HCT116 (cell line): ENCODE measurements around the gene HTR7. TPM values are rescaled to one million over a fixed set of nuclear protein-coding genes. Genes with fewer than 3 reads are reported as not detected.

Experiments
- ATAC-seq: fragments of 200-7000 bp; cut with Tn5 transposase; 2 replicates; pipeline ENCODE4 v1.9.1; 2020; ENCODE audit warnings: mild to moderate bottlenecking, moderate library complexity
- BruUV-seq: library from RNA; stranded (reverse); fragments of 400-500 nt; replicated peaks from 2 replicates; lab custom pipeline; 2021; lab: Mats Ljungman, UMichigan
- CTCF ChIA-PET: fragments of 300-600 bp; sonication (Branson Sonifier 250); formaldehyde crosslinking; loops from one replicate; lab custom pipeline; 2021; ENCODE audit warnings: antibody characterized with exemption; lab: Charles Lee
- POLR2A ChIA-PET: fragments of 300-600, 350-600 bp; sonication (Branson Sonifier 250); formaldehyde crosslinking; loops from one replicate; lab custom pipeline; 2021; ENCODE audit warnings: antibody characterized with exemption; lab: Charles Lee
- RAD21 ChIA-PET, 2 experiments: fragments of 300-600 bp; sonication (Branson Sonifier 250); formaldehyde crosslinking; loops; one replicate each; lab custom pipeline; 2023; ENCODE audit warnings: low total read pairs in 2 of 2; ENCODE audit not compliant: uncharacterized antibody in 2 of 2, unreplicated experiment in 2 of 2, low non-redundant PET in 1 of 2; lab: Charles Lee
- DNase-seq: peaks from one replicate; pipeline ENCODE4 v3.0.0-alpha.2; 2010; ENCODE audit warnings: low read depth, low spot score
- H2AFZ ChIP-seq: fragments of 200-600 bp; shearing (Covaris generic), sonication (generic); 2 replicates; pipeline ENCODE4 v1.6.1; 2017; ENCODE audit warnings: low read depth, mixed run types, mixed read lengths, antibody characterized with exemption, low read length; ENCODE audit not compliant: poor library complexity, severe bottlenecking
- H3K27ac ChIP-seq: 2 replicates; pipeline ENCODE4 v1.5.1; 2012; ENCODE audit warnings: low read depth, low read length
- H3K27me3 ChIP-seq: fragments of 200-600 bp; sonication (generic); 2 replicates; pipeline ENCODE4 v1.6.1; 2016; ENCODE audit warnings: mixed run types, low read length, mixed read lengths; ENCODE audit not compliant: insufficient read depth
- H3K36me3 ChIP-seq, 2 experiments: fragments of 200-500 bp in 1 of 2; fragments of 200-600 bp in 1 of 2; sonication (Bioruptor generic) in 1 of 2; sonication (generic) in 1 of 2; 2 replicates each; pipeline versions ENCODE4 v1.5.1 to v1.6.1; 2014 to 2016; ENCODE audit warnings: low read length in 2 of 2, inconsistent platforms in 1 of 2, mixed read lengths in 1 of 2, mixed run types in 1 of 2; ENCODE audit not compliant: insufficient read depth in 2 of 2, control insufficient read depth in 1 of 2
- H3K4me1 ChIP-seq, 2 experiments: fragments of 200-600 bp in 1 of 2; sonication (generic) in 1 of 2; 2 replicates each; pipeline versions ENCODE4 v1.5.1 to v1.6.1; 2012 to 2017; ENCODE audit warnings: low read length in 2 of 2, inconsistent platforms in 1 of 2, mild to moderate bottlenecking in 1 of 2, mixed read lengths in 1 of 2, mixed run types in 1 of 2, moderate library complexity in 1 of 2; ENCODE audit not compliant: insufficient read depth in 2 of 2, control insufficient read depth in 1 of 2
- H3K4me2 ChIP-seq: fragments of 200-600 bp; sonication (generic); 2 replicates; pipeline ENCODE4 v1.6.1; 2017; ENCODE audit warnings: mixed run types, low read length, mixed read lengths
- H3K4me3 ChIP-seq, 2 experiments: fragments of 200-600 bp in 1 of 2; sonication (generic) in 1 of 2; replicated peaks in 1 of 2; 2 replicates each; pipeline ENCODE4 v1.5.1; 2011 to 2016; ENCODE audit warnings: low read length in 2 of 2, control low read depth in 1 of 2, low read depth in 1 of 2, mild to moderate bottlenecking in 1 of 2, mixed read lengths in 1 of 2, mixed run types in 1 of 2
- H3K79me2 ChIP-seq: fragments of 200-600 bp; sonication (generic); 2 replicates; pipeline ENCODE4 v1.6.1; 2017; ENCODE audit warnings: mild to moderate bottlenecking, mixed run types, low read length, moderate library complexity, mixed read lengths; ENCODE audit not compliant: insufficient read depth
- H3K9ac ChIP-seq: fragments of 200-600 bp; sonication (generic); 2 replicates; pipeline ENCODE4 v1.6.1; 2016; ENCODE audit warnings: low read length, mixed read lengths
- H3K9me2 ChIP-seq: fragments of 200-600 bp; sonication (generic), shearing (Covaris generic); 2 replicates; pipeline ENCODE4 v1.6.1; 2017; ENCODE audit warnings: mixed run types, mild to moderate bottlenecking, moderate library complexity; ENCODE audit not compliant: insufficient read depth
- H3K9me3 ChIP-seq, 2 experiments: fragments of 200-500 bp in 1 of 2; fragments of 200-600 bp in 1 of 2; sonication (Bioruptor generic) in 1 of 2; sonication (generic) in 1 of 2; 2 replicates each; pipeline ENCODE4 v1.6.1; 2014 to 2017; ENCODE audit warnings: low read length in 2 of 2, mixed read lengths in 2 of 2, inconsistent platforms in 1 of 2, low read depth in 1 of 2, mild to moderate bottlenecking in 1 of 2, mixed run types in 1 of 2, moderate library complexity in 1 of 2; ENCODE audit not compliant: control insufficient read depth in 1 of 2, insufficient read depth in 1 of 2
- H4K20me1 ChIP-seq: fragments of 200-600 bp; sonication (generic), shearing (Covaris generic); 2 replicates; pipeline ENCODE4 v1.6.1; 2017; ENCODE audit warnings: mixed run types, mild to moderate bottlenecking, moderate library complexity; ENCODE audit not compliant: insufficient read depth
- CBX3 ChIP-seq: IDR thresholded peaks from 2 replicates; pipeline ENCODE4 v1.6.1; 2012; ENCODE audit warnings: low read depth
- CEBPB ChIP-seq: IDR thresholded peaks from 2 replicates; pipeline ENCODE4 v1.6.1; 2012; ENCODE audit warnings: low read depth
- EGR1 ChIP-seq: IDR thresholded peaks from 2 replicates; pipeline ENCODE4 v1.6.1; 2012; ENCODE audit warnings: low read depth
- ELF1 ChIP-seq: IDR thresholded peaks from 2 replicates; pipeline ENCODE4 v1.6.1; 2012; ENCODE audit warnings: low read depth, borderline replicate concordance
- EZH2phosphoT487 ChIP-seq: fragments of 200-600 bp; IDR thresholded peaks from 2 replicates; pipeline ENCODE4 v1.6.1; 2018; ENCODE audit warnings: antibody characterized with exemption, borderline replicate concordance
- FOSL1 ChIP-seq: IDR thresholded peaks from 2 replicates; pipeline ENCODE4 v1.6.1; 2012; ENCODE audit warnings: low read depth
- POLR2A ChIP-seq: IDR thresholded peaks from 2 replicates; pipeline ENCODE4 v1.7.0; 2011; ENCODE audit warnings: borderline replicate concordance; ENCODE audit not compliant: insufficient read depth, insufficient read length; ENCODE audit errors: extremely low read depth
- POLR2AphosphoS5 ChIP-seq: IDR thresholded peaks from 2 replicates; pipeline ENCODE4 v1.6.1; 2011; ENCODE audit warnings: mild to moderate bottlenecking, low read depth, low read length, moderate library complexity
- RAD21 ChIP-seq: IDR thresholded peaks from 2 replicates; pipeline ENCODE4 v1.6.1; 2012; ENCODE audit warnings: low read depth, mild to moderate bottlenecking
- SIN3A ChIP-seq: IDR thresholded peaks from 2 replicates; pipeline ENCODE4 v1.6.1; 2012; ENCODE audit warnings: low read depth
- SP1 ChIP-seq: IDR thresholded peaks from 2 replicates; pipeline ENCODE4 v1.6.1; 2012; ENCODE audit warnings: low read depth
- TCF7L2 ChIP-seq: IDR thresholded peaks from 2 replicates; pipeline ENCODE4 v1.7.0; 2011; ENCODE audit warnings: borderline replicate concordance, inconsistent platforms; ENCODE audit not compliant: insufficient read depth, insufficient read length; ENCODE audit errors: extremely low read depth
- YY1 ChIP-seq: IDR thresholded peaks from 2 replicates; pipeline ENCODE4 v1.6.1; 2011; ENCODE audit warnings: low read length, low read depth, moderate library complexity, mild to moderate bottlenecking; ENCODE audit not compliant: insufficient replicate concordance; ENCODE audit errors: extremely low read depth
- ZFX ChIP-seq: fragments of 450-650 bp; IDR thresholded peaks from 2 replicates; pipeline ENCODE4 v1.6.1; 2017
- ZNF274 ChIP-seq: fragments of 200-500 bp; sonication (Bioruptor generic); IDR thresholded peaks from 2 replicates; pipeline ENCODE4 v1.6.1; 2014; ENCODE audit warnings: mild to moderate bottlenecking, low read depth, low read length, inconsistent platforms
- intact Hi-C: fragments of 100-400 bp; cut with micrococcal nuclease; formaldehyde crosslinking; loops from 2 replicates; pipeline ENCODE4 v1.10.0; 2022
- total RNA-seq: library from RNA; stranded (reverse); gene quantifications from one replicate; pipeline ENCODE4 v1.2.1, GENCODE V29; 2021; ENCODE audit not compliant: unreplicated experiment
- TF ChIP-seq, protein P1 (sequence below): IDR thresholded peaks from 2 replicates; pipeline ENCODE4 v1.6.1; 2012
- TF ChIP-seq, protein P2 (sequence below): IDR thresholded peaks from 2 replicates; pipeline ENCODE4 v1.6.1; 2012
- TF ChIP-seq, protein P3 (sequence below), 3 experiments: fragments of 200-600 bp in 1 of 3; sonication (generic) in 1 of 3; IDR thresholded peaks in 2 of 3; conservative IDR thresholded peaks in 1 of 3; 2 replicates each; pipeline ENCODE4 v1.5.1; 2012 to 2017; ENCODE audit warnings: low read depth in 2 of 3, low read length in 2 of 3, antibody characterized with exemption in 1 of 3, borderline replicate concordance in 1 of 3, control low read depth in 1 of 3, mild to moderate bottlenecking in 1 of 3, mixed read lengths in 1 of 3, mixed run types in 1 of 3, moderate library complexity in 1 of 3; ENCODE audit not compliant: insufficient read depth in 1 of 3
- TF ChIP-seq, protein P4 (sequence below): IDR thresholded peaks from 2 replicates; pipeline ENCODE4 v1.6.1; 2011; ENCODE audit warnings: mild to moderate bottlenecking, low read length, moderate library complexity; ENCODE audit not compliant: insufficient replicate concordance; ENCODE audit errors: extremely low read depth

HTR7 gene
- total RNA-seq, 1 experiment from 2014 or later: 32.2 TPM

DNA sequence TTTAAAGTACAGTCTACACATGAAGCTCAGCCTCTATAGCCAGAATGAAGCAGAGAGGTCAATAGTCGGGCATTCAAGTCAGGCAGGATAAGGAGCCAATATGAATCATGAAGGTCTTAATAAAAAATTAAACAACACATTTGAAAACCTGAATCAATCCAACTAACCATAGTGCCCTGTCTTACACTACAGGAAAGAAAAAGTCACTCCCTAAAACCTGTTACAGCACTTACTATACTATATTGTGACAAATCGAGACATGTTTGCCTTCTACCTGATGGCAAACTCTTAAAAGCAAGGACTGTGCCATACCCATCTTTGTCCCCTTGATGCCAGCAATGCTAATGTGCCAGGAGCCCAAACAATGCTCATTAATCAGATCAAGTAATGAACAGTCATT, 117.6 kb downstream of the HTR7 start (continued):
- no peak for TF ChIP-seq TCF7L2
- TF ChIP-seq, protein P1, sequence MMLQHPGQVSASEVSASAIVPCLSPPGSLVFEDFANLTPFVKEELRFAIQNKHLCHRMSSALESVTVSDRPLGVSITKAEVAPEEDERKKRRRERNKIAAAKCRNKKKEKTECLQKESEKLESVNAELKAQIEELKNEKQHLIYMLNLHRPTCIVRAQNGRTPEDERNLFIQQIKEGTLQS: no peak

DNA sequence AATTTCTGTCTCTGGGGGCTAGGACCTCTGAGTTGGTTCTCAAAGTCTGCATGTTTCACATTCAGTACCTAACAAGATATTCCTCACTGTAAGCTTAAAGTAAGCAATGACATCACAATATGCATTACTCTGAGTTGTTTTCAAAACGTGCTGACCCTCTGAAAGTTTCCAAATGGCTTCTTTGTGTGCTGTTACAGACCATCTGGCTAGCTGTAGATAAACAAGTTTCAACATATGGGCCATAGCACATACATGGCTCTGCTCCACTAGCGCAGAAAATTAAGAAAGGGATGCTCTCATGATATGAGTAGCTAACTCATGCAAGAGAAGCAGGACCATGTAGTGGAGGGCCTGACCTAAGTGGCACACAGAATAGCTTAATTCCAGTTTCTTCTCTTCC, 119.0 kb downstream of the HTR7 start:
- Histone ChIP-seq H3K4me1 (peaks cover 5 to 18% of the 10 kb centered on the region in 2 experiments; a peak in 2 of 4 replicates), H4K20me1 (no peaks in the 10 kb centered on the region), H3K4me3 (no peak overlapping the region), H3K9ac (no peak overlapping the region), H3K9me2 (no peaks in the 10 kb centered on the region), H3K27me3 (no peaks in the 10 kb centered on the region), H3K36me3 (peaks cover 2 to 5% of the 10 kb centered on the region in 2 experiments; a peak in 1 of 4 replicates), H3K4me2 (no peak overlapping the region), H3K79me2 (0 out of 2 replicates have a peak, but pooled peaks cover 3% of the 10 kb centered on the region), H3K9me3 (no peaks in the 10 kb centered on the region), H2AFZ (no peak overlapping the region), H3K27ac (no peak overlapping the region)
- no peak for TF ChIP-seq SP1
- no peak for TF ChIP-seq POLR2AphosphoS5
- TF ChIP-seq ZNF274: no peak
- no peak for TF ChIP-seq EGR1
- no peak for TF ChIP-seq CEBPB
- TF ChIP-seq SIN3A: no peak
- TF ChIP-seq, protein P2, sequence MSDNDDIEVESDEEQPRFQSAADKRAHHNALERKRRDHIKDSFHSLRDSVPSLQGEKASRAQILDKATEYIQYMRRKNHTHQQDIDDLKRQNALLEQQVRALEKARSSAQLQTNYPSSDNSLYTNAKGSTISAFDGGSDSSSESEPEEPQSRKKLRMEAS: no peak
- no peak for TF ChIP-seq POLR2A
- no peak for TF ChIP-seq RAD21
- TF ChIP-seq CBX3: no peak
- TF ChIP-seq, protein P3, sequence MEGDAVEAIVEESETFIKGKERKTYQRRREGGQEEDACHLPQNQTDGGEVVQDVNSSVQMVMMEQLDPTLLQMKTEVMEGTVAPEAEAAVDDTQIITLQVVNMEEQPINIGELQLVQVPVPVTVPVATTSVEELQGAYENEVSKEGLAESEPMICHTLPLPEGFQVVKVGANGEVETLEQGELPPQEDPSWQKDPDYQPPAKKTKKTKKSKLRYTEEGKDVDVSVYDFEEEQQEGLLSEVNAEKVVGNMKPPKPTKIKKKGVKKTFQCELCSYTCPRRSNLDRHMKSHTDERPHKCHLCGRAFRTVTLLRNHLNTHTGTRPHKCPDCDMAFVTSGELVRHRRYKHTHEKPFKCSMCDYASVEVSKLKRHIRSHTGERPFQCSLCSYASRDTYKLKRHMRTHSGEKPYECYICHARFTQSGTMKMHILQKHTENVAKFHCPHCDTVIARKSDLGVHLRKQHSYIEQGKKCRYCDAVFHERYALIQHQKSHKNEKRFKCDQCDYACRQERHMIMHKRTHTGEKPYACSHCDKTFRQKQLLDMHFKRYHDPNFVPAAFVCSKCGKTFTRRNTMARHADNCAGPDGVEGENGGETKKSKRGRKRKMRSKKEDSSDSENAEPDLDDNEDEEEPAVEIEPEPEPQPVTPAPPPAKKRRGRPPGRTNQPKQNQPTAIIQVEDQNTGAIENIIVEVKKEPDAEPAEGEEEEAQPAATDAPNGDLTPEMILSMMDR (IDR thresholded peaks at IDR 0.05 in 2 of 3, conservative IDR thresholded peaks at IDR 0.05 in 1 of 3; ENCODE audit: borderline replicate concordance in 1 of 3, insufficient read depth in 1 of 3, low read depth in 2 of 3, low read length in 2 of 3): no peak
- TF ChIP-seq FOSL1: no peak
- no peak for TF ChIP-seq EZH2phosphoT487
- no peak for TF ChIP-seq TCF7L2
- no peak for TF ChIP-seq ELF1
- no peak for TF ChIP-seq YY1
- TF ChIP-seq, protein P4, sequence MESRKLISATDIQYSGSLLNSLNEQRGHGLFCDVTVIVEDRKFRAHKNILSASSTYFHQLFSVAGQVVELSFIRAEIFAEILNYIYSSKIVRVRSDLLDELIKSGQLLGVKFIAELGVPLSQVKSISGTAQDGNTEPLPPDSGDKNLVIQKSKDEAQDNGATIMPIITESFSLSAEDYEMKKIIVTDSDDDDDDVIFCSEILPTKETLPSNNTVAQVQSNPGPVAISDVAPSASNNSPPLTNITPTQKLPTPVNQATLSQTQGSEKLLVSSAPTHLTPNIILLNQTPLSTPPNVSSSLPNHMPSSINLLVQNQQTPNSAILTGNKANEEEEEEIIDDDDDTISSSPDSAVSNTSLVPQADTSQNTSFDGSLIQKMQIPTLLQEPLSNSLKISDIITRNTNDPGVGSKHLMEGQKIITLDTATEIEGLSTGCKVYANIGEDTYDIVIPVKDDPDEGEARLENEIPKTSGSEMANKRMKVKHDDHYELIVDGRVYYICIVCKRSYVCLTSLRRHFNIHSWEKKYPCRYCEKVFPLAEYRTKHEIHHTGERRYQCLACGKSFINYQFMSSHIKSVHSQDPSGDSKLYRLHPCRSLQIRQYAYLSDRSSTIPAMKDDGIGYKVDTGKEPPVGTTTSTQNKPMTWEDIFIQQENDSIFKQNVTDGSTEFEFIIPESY: no peak
- no peak for TF ChIP-seq ZFX
- no TSS peak for BruUV-seq
- DNase-seq (no peak), ATAC-seq (no peak)
- ChIA-PET CTCF (interaction anchor here (1.0 kb wide), 1 partner anchor 127 kb away, joined by 3 read pairs; no protein-coding TSS in a partner anchor), POLR2A (no interaction called here), RAD21 (no interaction called here)
- intact Hi-C loops: no loop called here
